GM19351 (cell line): ENCODE data around the gene NRXN2.

Source experiments
- ATAC-seq: cut with Tn5 transposase; IDR thresholded peaks from one replicate; pipeline ENCODE4 v1.9.1; 2021; ENCODE audit warnings: mild to moderate bottlenecking, moderate library complexity; ENCODE audit not compliant: unreplicated experiment

Gene NRXN2

GRCh38 chr11:64744544-64745188 lies 21.7 kb upstream of the NRXN2 start:
- ATAC-seq, result no peak

- ATAC-seq, result no peak
Observed at GRCh38 chr11:64743591-64744543, 20.9 kb upstream of the NRXN2 start, which contains the start of gene RASGRP2. RASGRP2 (minus strand) TSS chr11:64744142; CDS start chr11:64742866, 1,276 bp downstream.

GRCh38 chr11:64742889-64743590 lies 20.0 kb upstream of the NRXN2 start:
- no peak for ATAC-seq

- no peak for ATAC-seq
Observed at GRCh38 chr11:64742087-64742888, 19.3 kb upstream of the NRXN2 start.

- no peak for ATAC-seq
Observed at GRCh38 chr11:64741375-64742086, 18.5 kb upstream of the NRXN2 start.

- no peak for ATAC-seq
Observed at GRCh38 chr11:64739871-64740270, 16.9 kb upstream of the NRXN2 start.

GRCh38 chr11:64736654-64737053 lies 13.7 kb upstream of the NRXN2 start:
- no peak for ATAC-seq

GRCh38 chr11:64735725-64736259 lies 12.8 kb upstream of the NRXN2 start:
- no peak for ATAC-seq

GRCh38 chr11:64734811-64735724 lies 12.1 kb upstream of the NRXN2 start:
- no peak for ATAC-seq

- ATAC-seq, result no peak
Observed at GRCh38 chr11:64731601-64732000, 8.6 kb upstream of the NRXN2 start.

- ATAC-seq, result no peak
Observed at GRCh38 chr11:64729851-64730382, 6.9 kb upstream of the NRXN2 start.

GRCh38 chr11:64728757-64729365 lies 5.9 kb upstream of the NRXN2 start:
- ATAC-seq, result no peak

GRCh38 chr11:64726867-64727530 lies 4.0 kb upstream of the NRXN2 start:
- ATAC-seq, result no peak

GRCh38 chr11:64726211-64726641 lies 3.2 kb upstream of the NRXN2 start:
- ATAC-seq, result no peak

- ATAC-seq, result no peak
Observed at GRCh38 chr11:64724863-64725532, 2.0 kb upstream of the NRXN2 start.

GRCh38 chr11:64723907-64724862 lies 1.2 kb upstream of the NRXN2 start:
- no peak for ATAC-seq
